A549 (cell line): ENCODE data around the gene DCPS. TPM values are rescaled to one million over a fixed set of nuclear protein-coding genes. Genes with fewer than 3 reads are reported as not detected.

Experiments used
- ATAC-seq, 2 experiments: fragments of 200-7000 bp in 1 of 2; fragments of >200 bp in 1 of 2; cut with Nextera tagmentation in 1 of 2; cut with Tn5 transposase in 1 of 2; 3 replicates each; pipeline versions ENCODE4 v1.8.0 to v1.9.1; 2018 to 2020; ENCODE audit warnings: mild to moderate bottlenecking in 1 of 2, moderate library complexity in 1 of 2
- CTCF ChIA-PET: fragments of 300-600 bp; sonication (Branson Sonifier 250); formaldehyde crosslinking; extraction: SDS; loops from one replicate; lab custom pipeline; 2021; ENCODE audit warnings: antibody characterized with exemption, inconsistent platforms; lab: Yijun Ruan, JAX
- POLR2A ChIA-PET: fragments of 350-600 bp; formaldehyde crosslinking; extraction: SDS; loops from one replicate; lab custom pipeline; 2021; ENCODE audit warnings: antibody characterized with exemption, inconsistent platforms; lab: Yijun Ruan, JAX
- DNase-seq, 2 experiments: peaks; one replicate each; pipeline versions ENCODE4 v3.0.0 to v3.0.0-alpha.2; 2011 to 2016; ENCODE audit warnings: low read depth in 1 of 2, low spot score in 1 of 2
- FAIRE-seq: peaks from 2 replicates; lab custom pipeline; 2011; peaks lifted over from hg19 to GRCh38; lab: Jason Lieb, UNC
- H3K27ac ChIP-seq, 2 experiments: fragments of >200 bp; sonication (Bioruptor Twin); formaldehyde crosslinking; 3 replicates each; pipeline ENCODE4 v1.5.1; 2016 to 2017
- H3K4me1 ChIP-seq: fragments of >200 bp; sonication (Bioruptor Twin); formaldehyde crosslinking; 3 replicates; pipeline ENCODE4 v1.6.1; 2016
- H3K4me2 ChIP-seq: fragments of >200 bp; sonication (Bioruptor Twin); formaldehyde crosslinking; 3 replicates; pipeline ENCODE4 v1.6.1; 2016
- H3K4me3 ChIP-seq: fragments of >200 bp; sonication (Bioruptor Twin); formaldehyde crosslinking; 3 replicates; pipeline ENCODE4 v1.5.1; 2016
- H3K9me3 ChIP-seq: fragments of >200 bp; sonication (Bioruptor Twin); formaldehyde crosslinking; 3 replicates; pipeline ENCODE4 v1.6.1; 2016
- BCL3 ChIP-seq: fragments of >200 bp; sonication (Bioruptor Twin); formaldehyde crosslinking; IDR thresholded peaks from 3 replicates; pipeline ENCODE4 v1.6.1; 2016
- CHD2 ChIP-seq: fragments of 150-350 bp; IDR thresholded peaks from 2 replicates; pipeline ENCODE4 v1.6.1; 2014; ENCODE audit warnings: low read length; ENCODE audit not compliant: partially characterized antibody
- CHD4 ChIP-seq: fragments of 200-600 bp; sonication (generic); IDR thresholded peaks from 2 replicates; pipeline ENCODE4 v1.6.1; 2016; ENCODE audit warnings: antibody characterized with exemption, mild to moderate bottlenecking, borderline replicate concordance
- EHMT2 ChIP-seq: fragments of 200-600 bp; sonication (generic); IDR thresholded peaks from 2 replicates; pipeline ENCODE4 v1.6.1; 2016; ENCODE audit warnings: antibody characterized with exemption, low read depth, mild to moderate bottlenecking, moderate library complexity
- ELK1 ChIP-seq: fragments of 150-350 bp; IDR thresholded peaks from 2 replicates; pipeline ENCODE4 v1.6.1; 2014; ENCODE audit warnings: low read depth, mild to moderate bottlenecking, low read length
- GATA3 ChIP-seq: IDR thresholded peaks from 2 replicates; pipeline ENCODE4 v1.6.1; 2012; ENCODE audit warnings: borderline replicate concordance
- HDAC2 ChIP-seq: fragments of 200-600 bp; sonication (generic); IDR thresholded peaks from 2 replicates; pipeline ENCODE4 v1.6.1; 2016
- HMGXB4 ChIP-seq: fragments of 250-450 bp; sonication (Bioruptor Pico); IDR thresholded peaks from 2 replicates; pipeline ENCODE4 v1.5.0; 2021; ENCODE audit warnings: mild to moderate bottlenecking, moderate library complexity, borderline replicate concordance
- HOXA7 ChIP-seq: fragments of 250-450 bp; sonication (Bioruptor Pico); IDR thresholded peaks from 2 replicates; pipeline ENCODE4 v1.5.0; 2020; ENCODE audit warnings: mild to moderate bottlenecking, moderate library complexity
- HOXB13 ChIP-seq: fragments of 250-450 bp; sonication (Bioruptor Pico); IDR thresholded peaks from 2 replicates; pipeline ENCODE4 v1.5.0; 2020; ENCODE audit warnings: low read depth, mild to moderate bottlenecking, moderate library complexity
- HOXB5 ChIP-seq: fragments of 250-450 bp; sonication (Bioruptor Pico); IDR thresholded peaks from 2 replicates; pipeline ENCODE4 v1.5.0; 2020; ENCODE audit warnings: mild to moderate bottlenecking, moderate library complexity
- NPAS2 ChIP-seq: fragments of 250-450 bp; sonication (Bioruptor Pico); IDR thresholded peaks from 2 replicates; pipeline ENCODE4 v1.8.0; 2022; ENCODE audit warnings: mild to moderate bottlenecking, moderate library complexity, borderline replicate concordance
- PBX3 ChIP-seq: IDR thresholded peaks from 2 replicates; pipeline ENCODE4 v1.6.1; 2012
- RAD21 ChIP-seq, 2 experiments: fragments of >200 bp in 1 of 2; sonication (Bioruptor Twin) in 1 of 2; formaldehyde crosslinking in 1 of 2; IDR thresholded peaks in 1 of 2; conservative IDR thresholded peaks in 1 of 2; 2 replicates in 1 of 2; 3 replicates in 1 of 2; pipeline ENCODE4 v1.6.1; 2012 to 2018; ENCODE audit warnings: inconsistent platforms in 1 of 2
- SMC3 ChIP-seq: fragments of >200 bp; sonication (Bioruptor Twin); formaldehyde crosslinking; IDR thresholded peaks from 3 replicates; pipeline ENCODE4 v1.6.1; 2018; ENCODE audit warnings: inconsistent platforms
- ZC3H11A ChIP-seq: fragments of 450-650 bp; IDR thresholded peaks from 2 replicates; pipeline ENCODE4 v1.6.1; 2014; ENCODE audit warnings: antibody characterized with exemption, mild to moderate bottlenecking
- ZFP36 ChIP-seq: fragments of 450-650 bp; IDR thresholded peaks from 2 replicates; pipeline ENCODE4 v1.6.1; 2014; ENCODE audit warnings: borderline replicate concordance; ENCODE audit not compliant: partially characterized antibody
- ZSCAN20 ChIP-seq: fragments of 250-450 bp; sonication (Bioruptor Pico); IDR thresholded peaks from 2 replicates; pipeline ENCODE4 v1.8.0; 2022; ENCODE audit warnings: mild to moderate bottlenecking, moderate library complexity
- WGBS: methylation state at CpG from one replicate; pipeline ENCODE4 v1.1.6; 2017; ENCODE audit errors: missing lambda C conversion rate; 5-methylcytosine and 5-hydroxymethylcytosine counted together
- polyA plus RNA-seq, 4 experiments: library from polyadenylated mRNA; depleted of rRNA in 3 of 4; stranded (reverse); fragments of >200 nt; fragmentation: RNase III in 1 of 4; extraction: RNeasy Plus Mini Kit Qiagen cat#74134 plus additional on column Dnase treatment in 1 of 4; gene quantifications; 2 replicates in 3 of 4; 3 replicates in 1 of 4; pipeline ENCODE4 v1.2.3, GENCODE V29; 2011 to 2017

The DCPS gene
- polyA plus RNA-seq, 2 of the 4 experiments (the other 2 are of a cell fraction): 17.8 to 23.0 TPM

GRCh38 chr11:126360049-126360446 is 56.2 kb downstream of the DCPS start:
- DNase-seq: no peak
- ChIA-PET POLR2A (no interaction called here), CTCF (interaction anchor here (1.3 kb wide), 1 partner anchor 50 kb away, joined by 6 read pairs; no protein-coding TSS in a partner anchor)
- H3K4me3 ChIP-seq: no peak overlapping the region
- TF ChIP-seq ELK1: no peak
- no peak for TF ChIP-seq HDAC2
- TF ChIP-seq ZSCAN20: no peak
- no peak for TF ChIP-seq RAD21 (conservative IDR thresholded peaks at IDR 0.05 in 1 of 2, IDR thresholded peaks at IDR 0.05 in 1 of 2)
- no peak for TF ChIP-seq EHMT2
- no peak for TF ChIP-seq CHD4
- no peak for TF ChIP-seq ZC3H11A
- no peak for TF ChIP-seq SMC3
- no peak for TF ChIP-seq CHD2
- no peak for TF ChIP-seq BCL3
- no peak for TF ChIP-seq HOXA7 (CRISPR knock-in tag)
- TF ChIP-seq HMGXB4 (CRISPR knock-in tag): no peak
- no peak for TF ChIP-seq NPAS2 (CRISPR knock-in tag)
- no peak for TF ChIP-seq GATA3
- TF ChIP-seq HOXB5 (CRISPR knock-in tag): no peak
- TF ChIP-seq PBX3: no peak
- H3K9me3 ChIP-seq: no peaks in the 10 kb centered on the region
- FAIRE-seq: no peak
- ATAC-seq: no peak
- peaks cover 17% of the 10 kb centered on the region for H3K4me1 ChIP-seq
- H3K4me2 ChIP-seq: no peak overlapping the region
- no peak overlapping the region for H3K27ac ChIP-seq
- WGBS: 91% methylated on average over 6 of the region's 8 CpGs

- no peak for DNase-seq
- ChIA-PET CTCF (no interaction called here), POLR2A (no interaction called here)
- WGBS: 86% methylated on average over 5 of the region's 5 CpGs
- Histone ChIP-seq H3K27ac (no peak overlapping the region), H3K4me1 (peaks cover 17% of the 10 kb centered on the region), H3K9me3 (no peaks in the 10 kb centered on the region), H3K4me3 (no peak overlapping the region), H3K4me2 (no peak overlapping the region)
- FAIRE-seq: no peak
- TF ChIP-seq HOXB13 (CRISPR knock-in tag): no peak
- no peak for TF ChIP-seq RAD21 (conservative IDR thresholded peaks at IDR 0.05 in 1 of 2, IDR thresholded peaks at IDR 0.05 in 1 of 2)
- no peak for TF ChIP-seq ZFP36
- TF ChIP-seq CHD4: no peak
- ATAC-seq: no peak
Observed at GRCh38 chr11:126361400-126361799, 57.5 kb downstream of the DCPS start.
